Stimulated activated CD4-positive, alpha-beta T cell treated with anti-CD3 and anti-CD28 coated beads, TNF-alpha, amount 100 ng/mL, for 48 hours (primary cell): ENCODE data around the gene TMEM60.
"Not testable (repeated sequence)": the region's sequence is repeated elsewhere in the genome, so short reads cannot be mapped to it uniquely, and the experiment has no call there.

ENCODE experiments used
- DNase-seq, 3 donors: peaks; one replicate each; pipeline ENCODE4 v3.0.0-alpha.2; 2020; ENCODE audit warnings: low read depth in 3 of 3

The TMEM60 gene

GRCh38 chr7:77811516-77812289 is 13.5 kb upstream of the TMEM60 start:
- no peak for DNase-seq

GRCh38 chr7:77808517-77808916 is 10.3 kb upstream of the TMEM60 start:
- no peak for DNase-seq

GRCh38 chr7:77806425-77806824 is 8.2 kb upstream of the TMEM60 start:
- no peak for DNase-seq

- no peak for DNase-seq
These were observed 4.5 kb upstream of the TMEM60 start for GRCh38 chr7:77802557-77803405.

- DNase-seq, result no peak
These were observed 2.5 kb upstream of the TMEM60 start for GRCh38 chr7:77800730-77801129.

- DNase-seq, result no peak
These were observed 1.9 kb upstream of the TMEM60 start for GRCh38 chr7:77800158-77800557.

GRCh38 chr7:77799078-77799964 is 1.1 kb upstream of the TMEM60 start:
- DNase-seq, result peak in 1 of 3 donors; percentile 14

- no peak for DNase-seq
These were observed 370 bp downstream of the TMEM60 start for GRCh38 chr7:77797734-77798393.

- DNase-seq, result no peak
These were observed 1.3 kb downstream of the TMEM60 start for GRCh38 chr7:77796960-77797359.

- no peak for DNase-seq
These were observed 2.1 kb downstream of the TMEM60 start for GRCh38 chr7:77796109-77796508.

- DNase-seq, result no peak
These were observed 4.2 kb downstream of the TMEM60 start for GRCh38 chr7:77794000-77794399.

- no peak for DNase-seq
These were observed 6.3 kb downstream of the TMEM60 start for GRCh38 chr7:77791956-77792355.

- DNase-seq, result no peak
These were observed 6.9 kb downstream of the TMEM60 start for GRCh38 chr7:77791336-77791735.

GRCh38 chr7:77788327-77788902 is 9.8 kb downstream of the TMEM60 start:
- DNase-seq, result no peak

- DNase-seq, result no peak
These were observed 11.5 kb downstream of the TMEM60 start for GRCh38 chr7:77786741-77787140.

- DNase-seq, result no peak
These were observed 12.2 kb downstream of the TMEM60 start for GRCh38 chr7:77786018-77786417.

GRCh38 chr7:77784426-77784825 is 13.8 kb downstream of the TMEM60 start:
- not testable (repeated sequence) for DNase-seq

- no peak for DNase-seq
These were observed 14.7 kb downstream of the TMEM60 start for GRCh38 chr7:77783545-77783944.

- DNase-seq, result no peak
These were observed 15.1 kb downstream of the TMEM60 start for GRCh38 chr7:77783111-77783510.

- no peak for DNase-seq
These were observed 15.9 kb downstream of the TMEM60 start for GRCh38 chr7:77782383-77782782.

GRCh38 chr7:77778535-77778934 is 19.7 kb downstream of the TMEM60 start:
- DNase-seq, result no peak
